Ascending aorta (tissue), 2 donors: ENCODE data around the gene TSPAN1. TPM values are rescaled to one million over a fixed set of nuclear protein-coding genes. Genes with fewer than 3 reads are reported as not detected.

Experiments
- DNase-seq, 2 donors: peaks; one replicate each; pipeline ENCODE4 v3.0.0-alpha.2; 2019; ENCODE audit warnings: low spot score in 2 of 2
- H3K27ac ChIP-seq, 2 donors: fragments of 200-600 bp; sonication (generic); one replicate each; pipeline ENCODE4 v1.5.1; 2016 to 2017; ENCODE audit warnings: mild to moderate bottlenecking in 1 of 2
- H3K27me3 ChIP-seq: fragments of 200-600 bp; sonication (generic); one replicate; pipeline ENCODE4 v1.5.1; 2017
- H3K36me3 ChIP-seq, 2 donors: fragments of 200-600 bp; sonication (generic); one replicate each; pipeline ENCODE4 v1.5.1; 2016
- H3K4me1 ChIP-seq, 2 donors: fragments of 200-600 bp; sonication (generic); one replicate each; pipeline ENCODE4 v1.5.1; 2016 to 2017; ENCODE audit warnings: mild to moderate bottlenecking in 1 of 2
- H3K4me3 ChIP-seq, 2 donors: fragments of 200-600 bp; sonication (generic); one replicate each; pipeline ENCODE4 v1.5.1; 2016 to 2017; ENCODE audit warnings: mild to moderate bottlenecking in 1 of 2
- H3K9me3 ChIP-seq, 2 donors: fragments of 200-600 bp; sonication (generic); one replicate each; pipeline ENCODE4 v1.5.1; 2016
- CTCF ChIP-seq, 3 experiments: fragments of 200-600 bp in 2 of 3; fragments of 450-650 bp in 1 of 3; sonication (generic) in 2 of 3; IDR thresholded peaks; one replicate each; pipeline ENCODE4 v1.5.1; 2016 to 2019; ENCODE audit warnings: antibody characterized with exemption in 3 of 3, mild to moderate bottlenecking in 1 of 3, moderate library complexity in 1 of 3
- intact Hi-C: fragments of 100-400 bp; cut with DNase I; formaldehyde crosslinking; loops from one replicate; pipeline ENCODE4 v1.15.1; 2023
- total RNA-seq: library from RNA; depleted of rRNA; stranded (reverse); fragments of >200 nt; gene quantifications from one replicate; pipeline ENCODE4 v1.1.0, GENCODE V29; 2016

The TSPAN1 gene
- total RNA-seq, 1 donor from 2014 or later: 8.9 TPM

DNA sequence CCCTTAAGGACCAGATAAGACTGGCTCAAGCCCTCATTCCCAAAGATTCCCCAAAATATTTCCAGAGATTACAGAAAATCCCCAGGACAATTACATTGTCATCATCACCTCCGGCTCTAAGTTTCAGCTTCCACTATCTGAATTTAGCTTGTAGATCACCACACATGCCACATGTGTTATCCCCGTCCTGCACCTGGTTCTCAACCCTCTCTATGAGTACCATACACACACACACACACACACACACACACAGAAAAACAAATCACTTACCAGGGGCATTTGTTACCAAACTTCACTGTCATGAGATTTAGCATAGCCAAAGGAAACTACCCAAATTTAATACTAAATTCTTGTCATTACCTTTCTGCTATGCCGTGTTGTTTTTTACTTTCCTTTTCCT is 15.4 kb upstream of the TSPAN1 start:
- H3K36me3 ChIP-seq: no peaks in the 10 kb centered on the region
- no peaks in the 10 kb centered on the region for H3K27me3 ChIP-seq
- no peak for DNase-seq
- no peak overlapping the region for H3K27ac ChIP-seq
- TF ChIP-seq CTCF (IDR thresholded peaks at IDR 0.05): no peak
- intact Hi-C loops: no loop called here
- no peaks in the 10 kb centered on the region for H3K4me1 ChIP-seq
- H3K4me3 ChIP-seq: no peak overlapping the region
- H3K9me3 ChIP-seq: no peaks in the 10 kb centered on the region

DNA sequence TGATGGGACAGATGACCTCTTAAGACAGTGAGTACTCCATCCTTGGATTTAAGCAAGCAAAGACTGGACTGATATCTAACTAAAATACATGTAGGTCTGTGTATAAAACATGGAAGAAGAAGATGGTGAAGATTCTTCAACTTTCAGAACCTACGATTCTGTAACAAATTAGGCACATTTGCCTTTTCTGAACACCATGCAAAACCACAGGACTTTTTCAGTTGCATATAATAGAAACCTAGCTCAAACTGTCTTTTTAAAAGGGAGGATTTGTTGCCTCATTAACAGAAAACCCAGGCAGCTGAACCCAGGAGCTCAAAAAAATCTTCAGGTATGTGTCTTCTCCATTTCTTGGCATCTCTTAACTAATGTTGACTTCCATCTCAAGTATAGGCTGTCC is 14.7 kb upstream of the TSPAN1 start:
- no peaks in the 10 kb centered on the region for H3K9me3 ChIP-seq
- no peaks in the 10 kb centered on the region for H3K27me3 ChIP-seq
- no peak for TF ChIP-seq CTCF (IDR thresholded peaks at IDR 0.05)
- intact Hi-C loops: no loop called here
- DNase-seq: no peak
- H3K4me3 ChIP-seq: no peak overlapping the region
- no peak overlapping the region for H3K27ac ChIP-seq
- no peaks in the 10 kb centered on the region for H3K36me3 ChIP-seq
- H3K4me1 ChIP-seq: no peaks in the 10 kb centered on the region

DNA sequence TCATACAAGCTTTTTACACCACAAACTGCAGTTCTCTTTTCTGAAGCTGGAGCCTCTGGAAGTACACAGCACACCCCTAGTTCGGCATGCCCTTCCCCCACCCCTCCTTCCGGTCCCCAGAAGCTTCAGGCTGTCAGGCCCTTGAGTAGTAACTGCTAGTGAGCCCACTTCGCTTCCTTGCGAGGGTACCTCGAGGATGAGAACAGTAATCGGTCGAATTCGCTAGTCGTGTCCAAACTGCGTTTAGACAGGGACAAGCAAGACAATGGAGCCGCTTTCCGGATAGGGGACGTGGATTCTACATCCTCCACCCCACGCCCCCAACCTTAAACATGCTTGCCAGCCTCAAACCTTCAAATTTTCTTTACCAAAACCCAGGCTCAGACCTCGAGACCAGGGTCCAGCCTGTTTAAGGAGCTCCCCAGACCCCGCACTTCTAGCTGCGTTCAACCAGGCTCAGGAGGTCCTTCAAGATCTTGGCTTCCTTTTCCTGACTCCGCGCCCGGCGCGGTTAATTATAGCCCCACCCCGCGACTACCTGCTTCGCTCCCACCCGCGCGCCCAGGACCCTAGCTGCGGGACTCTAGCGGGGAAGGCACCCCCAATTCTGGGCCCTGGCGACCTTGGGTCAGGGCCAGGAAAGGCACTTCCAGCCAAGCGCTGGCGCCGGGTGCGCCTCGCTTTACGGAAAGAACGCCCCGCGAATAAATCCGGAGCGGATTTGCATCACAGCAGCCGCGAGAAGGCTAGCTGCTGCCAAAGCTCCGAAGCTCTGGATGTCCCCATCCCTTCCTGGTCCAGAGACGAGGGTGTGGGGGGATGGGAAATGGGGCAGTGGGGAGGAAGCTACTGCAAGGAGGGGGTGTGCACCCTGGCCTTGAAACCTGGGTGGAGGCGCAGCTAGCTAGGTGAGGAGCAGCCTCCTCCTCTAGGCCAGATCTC is 8.1 kb upstream of the TSPAN1 start:
- DNase-seq: peak in 1 of 2 donors; percentile 73
- no peak for TF ChIP-seq CTCF (IDR thresholded peaks at IDR 0.05)
- H3K4me1 ChIP-seq: peaks cover 0 to 7% of the 10 kb centered on the region in 2 donors
- H3K27me3 ChIP-seq: no peaks in the 10 kb centered on the region
- intact Hi-C loops: no loop called here
- H3K36me3 ChIP-seq: no peaks in the 10 kb centered on the region
- peak overlapping the region; percentile 63 to 71 for H3K4me3 ChIP-seq
- H3K27ac ChIP-seq: peak overlapping the region in 1 of 2 donors; percentile 60
- no peaks in the 10 kb centered on the region for H3K9me3 ChIP-seq

GRCh38 chr1:46168477-46168876 is 6.4 kb upstream of the TSPAN1 start:
- Histone ChIP-seq H3K36me3 (no peaks in the 10 kb centered on the region), H3K4me1 (peaks cover 0 to 10% of the 10 kb centered on the region in 2 donors), H3K27me3 (no peaks in the 10 kb centered on the region), H3K9me3 (no peaks in the 10 kb centered on the region), H3K27ac (no peak overlapping the region), H3K4me3 (no peak overlapping the region)
- no peak for TF ChIP-seq CTCF (IDR thresholded peaks at IDR 0.05)
- intact Hi-C loops: no loop called here
- DNase-seq: no peak

- intact Hi-C loops: loop anchor here (10.0 kb wide), 1 partner anchor 485 kb away; the partner anchor contains the start of genes GPBP1L1 and TMEM69
- DNase-seq: no peak
- H3K9me3 ChIP-seq: no peaks in the 10 kb centered on the region
- no peaks in the 10 kb centered on the region for H3K36me3 ChIP-seq
- H3K4me1 ChIP-seq: peaks cover 1 to 20% of the 10 kb centered on the region in 2 donors
- H3K27me3 ChIP-seq: no peaks in the 10 kb centered on the region
- no peak overlapping the region for H3K4me3 ChIP-seq
- H3K27ac ChIP-seq: no peak overlapping the region
- no peak for TF ChIP-seq CTCF (IDR thresholded peaks at IDR 0.05)
Measured at GRCh38 chr1:46169811-46170454, 5.0 kb upstream of the TSPAN1 start.
